Loucy (cell line): ENCODE data around the gene VCAM1.

ENCODE experiments used
- CTCF ChIP-seq: fragments of 200-600 bp; sonication (generic); conservative IDR thresholded peaks from 2 replicates; pipeline ENCODE4 v1.5.1; 2014; ENCODE audit warnings: mild to moderate bottlenecking, antibody characterized with exemption, low read length
- EZH2phosphoT487 ChIP-seq: fragments of 200-600 bp; IDR thresholded peaks from 2 replicates; pipeline ENCODE4 v1.6.1; 2018; ENCODE audit warnings: antibody characterized with exemption, mild to moderate bottlenecking, moderate library complexity, borderline replicate concordance

DNA sequence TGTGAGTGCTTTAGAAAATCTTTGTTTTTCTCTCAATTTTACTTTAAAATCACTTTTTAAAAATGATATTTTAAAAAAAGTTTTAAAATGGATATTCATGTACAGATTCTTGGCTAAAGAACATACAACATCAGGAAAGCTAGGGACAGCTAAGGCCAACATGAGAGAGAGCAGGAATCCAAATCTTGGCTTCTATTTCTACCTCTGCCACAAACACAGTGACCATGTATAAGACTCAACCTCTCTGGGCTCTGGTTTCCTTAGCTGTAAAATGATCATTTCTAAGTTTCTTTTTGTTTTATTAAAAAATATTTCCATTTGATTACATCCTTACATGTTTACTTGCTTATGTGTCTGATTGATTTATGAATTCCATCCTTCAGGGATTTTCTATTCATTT is 1.2 kb downstream of the VCAM1 start:
- no peak for TF ChIP-seq CTCF
- no peak for TF ChIP-seq EZH2phosphoT487
